Fibroblast of the conjunctiva (primary cell): Measurements from ENCODE around the gene NUP62.
"Not testable (repeated sequence)": the region's sequence is repeated elsewhere in the genome, so short reads cannot be mapped to it uniquely, and the experiment has no call there.

Experiments
- DNase-seq: peaks from one replicate; pipeline ENCODE4 v3.0.0-alpha.2; 2010; ENCODE audit warnings: low read depth

The NUP62 gene

GRCh38 chr19:49924881-49925210 is 4.5 kb downstream of the NUP62 start:
- not testable (repeated sequence) for DNase-seq

- no peak for DNase-seq
Observed at GRCh38 chr19:49924004-49924880, 5.1 kb downstream of the NUP62 start.

GRCh38 chr19:49923055-49924003 is 6.0 kb downstream of the NUP62 start:
- no peak for DNase-seq

GRCh38 chr19:49921871-49922795 is 7.2 kb downstream of the NUP62 start:
- no peak for DNase-seq

- no peak for DNase-seq
Observed at GRCh38 chr19:49920624-49921363, 8.5 kb downstream of the NUP62 start.

- DNase-seq, result no peak
Observed at GRCh38 chr19:49918089-49918488, 11.2 kb downstream of the NUP62 start.

- no peak for DNase-seq
Observed at GRCh38 chr19:49916839-49917733, 12.2 kb downstream of the NUP62 start.

GRCh38 chr19:49915271-49915670 is 14.0 kb downstream of the NUP62 start:
- DNase-seq, result no peak

GRCh38 chr19:49913720-49914119 is 15.6 kb downstream of the NUP62 start:
- DNase-seq, result no peak

- DNase-seq, result no peak
Observed at GRCh38 chr19:49912965-49913685, 16.2 kb downstream of the NUP62 start.

- DNase-seq, result no peak
Observed at GRCh38 chr19:49911381-49912145, 17.7 kb downstream of the NUP62 start.

- no peak for DNase-seq
Observed at GRCh38 chr19:49910179-49910578, 19.1 kb downstream of the NUP62 start.

GRCh38 chr19:49908480-49909420 is 20.6 kb downstream of the NUP62 start:
- no peak for DNase-seq

GRCh38 chr19:49907745-49908446 is 21.4 kb downstream of the NUP62 start:
- no peak for DNase-seq

GRCh38 chr19:49906879-49907564 is 22.3 kb downstream of the NUP62 start:
- DNase-seq, result no peak

- no peak for DNase-seq
Observed at GRCh38 chr19:49904136-49904535, 25.2 kb downstream of the NUP62 start.
